Diencephalon (tissue), 1 donor: Measurements from ENCODE around the gene ADIPOR2. TPM values are rescaled to one million over a fixed set of nuclear protein-coding genes. Genes with fewer than 3 reads are reported as not detected.

ENCODE experiments used
- small RNA-seq: library from RNA; depleted of rRNA; stranded (forward); fragments of <200 nt; gene quantifications from one replicate; pipeline ENCODE3, GENCODE V24; 2014
- total RNA-seq: library from RNA; depleted of rRNA; stranded (reverse); fragments of >200 nt; gene quantifications from one replicate; pipeline ENCODE4 v1.2.3, GENCODE V29; 2014

ADIPOR2 gene, protein sequence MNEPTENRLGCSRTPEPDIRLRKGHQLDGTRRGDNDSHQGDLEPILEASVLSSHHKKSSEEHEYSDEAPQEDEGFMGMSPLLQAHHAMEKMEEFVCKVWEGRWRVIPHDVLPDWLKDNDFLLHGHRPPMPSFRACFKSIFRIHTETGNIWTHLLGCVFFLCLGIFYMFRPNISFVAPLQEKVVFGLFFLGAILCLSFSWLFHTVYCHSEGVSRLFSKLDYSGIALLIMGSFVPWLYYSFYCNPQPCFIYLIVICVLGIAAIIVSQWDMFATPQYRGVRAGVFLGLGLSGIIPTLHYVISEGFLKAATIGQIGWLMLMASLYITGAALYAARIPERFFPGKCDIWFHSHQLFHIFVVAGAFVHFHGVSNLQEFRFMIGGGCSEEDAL
- 32.8 TPM for total RNA-seq

DNA sequence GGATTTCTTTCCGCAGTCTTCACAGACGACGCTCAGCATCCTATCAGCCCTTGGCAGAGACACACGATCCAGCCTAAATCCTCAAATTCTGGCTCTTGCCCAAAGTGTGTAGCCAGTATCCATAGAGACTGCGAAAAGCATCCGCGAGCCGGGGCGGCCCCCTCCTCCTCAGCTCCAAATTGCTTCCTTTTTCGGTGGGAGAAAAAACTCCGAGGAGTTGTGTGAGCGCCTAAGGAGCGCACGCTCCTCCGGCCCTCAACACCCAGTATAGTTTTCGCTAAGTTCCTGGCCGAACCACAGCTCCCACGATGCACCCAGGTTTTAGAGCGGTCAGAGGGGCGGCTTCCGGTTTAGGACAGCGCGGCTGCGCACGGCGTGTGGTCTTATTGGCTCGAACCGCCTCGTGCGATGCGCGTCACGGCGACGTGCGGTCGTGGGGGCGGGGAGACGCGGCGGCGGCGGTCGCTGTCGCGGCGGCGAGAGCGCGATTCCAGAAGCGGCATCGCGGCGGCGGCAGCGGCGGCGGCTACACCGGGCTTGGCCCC lies at the start of gene ADIPOR2:
Gene ADIPOR2 (plus strand): TSS at position 493 of the 545 bp plus-strand sequence. CDS start 63,274 bp downstream, outside the sequence.

GRCh38 chr12:1820191-1820895 lies 129.5 kb downstream of the ADIPOR2 start, which contains the start of gene LRTM2:
TSS of gene LRTM2 (plus strand) at chr12:1820565. CDS start at chr12:1828149, 7,584 bp downstream.

Small RNA genes within 50 kb of the gene (small RNA-seq; reads per million reads assigned to genes)
- gene MIR3649, result not detected

Other genes starting within 250 kb of the ADIPOR2 start
- gene FBXL14, start 96.5 kb upstream of the ADIPOR2 start, total RNA-seq, result 18.5 TPM
- 18.7 TPM for gene WNT5B, start 61.8 kb upstream of the ADIPOR2 start, total RNA-seq
- 11.3 TPM for gene LRTM2, start 129.5 kb downstream of the ADIPOR2 start, total RNA-seq
- gene CACNA2D4, start 227.6 kb downstream of the ADIPOR2 start, total RNA-seq, result 0.92 TPM